ENCODE data around the gene TRAF3IP1. TPM values are rescaled to one million over a fixed set of nuclear protein-coding genes. Genes with fewer than 3 reads are reported as not detected.
A peak's percentile ranks its signal among the peaks of the same experiment; 100 is the strongest.
"Not testable (repeated sequence)": the region's sequence is repeated elsewhere in the genome, so short reads cannot be mapped to it uniquely, and the experiment has no call there.

The TRAF3IP1 gene
- total and polyA plus RNA-seq, 4 donors = 4.0 to 9.1 (median 4.6) TPM

DNA sequence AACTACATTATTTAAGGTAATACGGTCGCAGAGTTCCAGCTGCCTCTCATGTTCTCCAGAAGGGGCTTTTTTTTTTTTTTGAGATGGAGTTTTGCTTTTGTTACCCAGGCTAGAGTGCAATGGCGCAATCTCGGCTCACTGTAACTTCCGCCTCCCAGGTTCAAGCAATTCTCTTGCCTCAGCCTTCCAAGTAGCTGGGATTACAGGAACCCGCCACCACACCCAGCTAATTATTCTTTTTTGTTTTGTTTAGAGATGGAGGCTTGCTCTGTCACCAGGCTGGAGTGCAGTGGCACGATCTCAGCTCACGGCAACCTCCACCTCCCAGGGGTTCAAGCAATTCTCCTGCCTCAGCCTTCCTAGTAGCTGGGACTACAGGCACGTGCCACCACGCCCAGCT lies 46.9 kb upstream of the TRAF3IP1 start:
- Histone ChIP-seq H3K36me3 (ENCODE audit: control insufficient read depth in 4 of 4, insufficient read depth in 3 of 4, low read depth in 1 of 4, low read length in 3 of 4) (peaks cover 4 to 61% (median 46%) of the 10 kb centered on the region in 4 donors), H3K4me1 (ENCODE audit: control insufficient read depth in 4 of 4, insufficient read depth in 4 of 4, low read length in 3 of 4) (peaks cover 1 to 18% (median 9%) of the 10 kb centered on the region in 4 donors), H3K27ac (ENCODE audit: low read depth in 1 of 2, low read length in 2 of 2) (peak overlapping the region in 1 of 2 donors; percentile 93)
- not testable (repeated sequence) for DNase-seq (ENCODE audit: low spot score); H3K9ac ChIP-seq (ENCODE audit: low read depth in 1 of 2, low read length in 2 of 2); H3K27me3 ChIP-seq (ENCODE audit: control insufficient read depth in 4 of 4, insufficient read depth in 4 of 4, low read length in 3 of 4); H3K4me3 ChIP-seq (ENCODE audit: low read depth in 1 of 3, low read length in 3 of 3); H3K9me3 ChIP-seq (ENCODE audit: control insufficient read depth in 4 of 4, low read length in 3 of 4)
- WGBS = 87% methylated on average over 10 of the region's 10 CpGs

DNA sequence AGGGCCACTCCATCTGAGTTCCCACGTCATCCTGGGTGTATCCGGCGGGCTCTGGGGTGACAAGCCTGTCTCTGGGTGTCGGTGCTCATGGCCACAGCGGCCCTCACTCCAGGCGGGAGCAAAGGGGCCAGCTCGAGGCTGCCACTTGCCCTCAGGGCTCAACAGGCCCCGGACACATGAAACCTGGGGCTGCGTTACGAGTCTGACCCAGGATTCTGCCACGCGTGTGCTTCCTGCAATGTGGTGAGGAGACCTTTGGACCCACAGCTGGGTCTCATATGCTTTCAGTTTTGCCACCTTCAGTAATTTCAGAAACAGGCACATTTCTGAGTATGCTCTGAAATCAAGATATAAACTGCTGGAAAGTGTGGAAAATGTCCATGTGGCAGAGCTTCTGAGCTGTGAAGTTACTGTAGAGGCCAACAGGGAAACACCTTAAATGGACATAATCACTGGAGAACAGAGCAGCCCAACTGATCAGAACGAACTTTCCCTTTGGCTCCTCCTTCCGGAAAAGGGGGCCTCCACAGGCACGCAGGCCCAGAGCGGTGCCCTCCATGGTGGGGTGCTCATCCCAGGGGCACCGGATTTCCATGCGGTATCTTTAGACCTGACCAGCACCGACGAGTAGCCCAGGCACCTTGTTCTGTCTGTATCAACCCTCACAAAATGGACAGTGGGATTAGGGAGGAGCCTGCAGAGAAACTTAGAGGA lies 46.0 kb upstream of the TRAF3IP1 start:
- H3K27me3 ChIP-seq (ENCODE audit: control insufficient read depth in 4 of 4, insufficient read depth in 4 of 4, low read length in 3 of 4) = no peaks in the 10 kb centered on the region
- 64% methylated on average over 20 of the region's 20 CpGs for WGBS
- TF ChIP-seq, protein P1, sequence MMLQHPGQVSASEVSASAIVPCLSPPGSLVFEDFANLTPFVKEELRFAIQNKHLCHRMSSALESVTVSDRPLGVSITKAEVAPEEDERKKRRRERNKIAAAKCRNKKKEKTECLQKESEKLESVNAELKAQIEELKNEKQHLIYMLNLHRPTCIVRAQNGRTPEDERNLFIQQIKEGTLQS (IDR thresholded peaks at IDR 0.05) = no peak
- TF ChIP-seq FOXA1 (IDR thresholded peaks at IDR 0.05) = no peak
- TF ChIP-seq NR2F2 (IDR thresholded peaks at IDR 0.05) = no peak
- TF ChIP-seq GABPA (IDR thresholded peaks at IDR 0.05 in 1 of 2, conservative IDR thresholded peaks at IDR 0.05 in 1 of 2) = peak in 1 of 2 donors; percentile 11
- TF ChIP-seq RAD21 (IDR thresholded peaks at IDR 0.05) = peak in 1 of 2 donors; percentile 44
- TF ChIP-seq TAF1 (conservative IDR thresholded peaks at IDR 0.05) = no peak
- peak; percentile 94 to 95 for TF ChIP-seq HNF4A (conservative IDR thresholded peaks at IDR 0.05)
- TF ChIP-seq YY1 (IDR thresholded peaks at IDR 0.05) = peak; percentile 76
- TF ChIP-seq SP1 (IDR thresholded peaks at IDR 0.05) = peak; percentile 97
- TF ChIP-seq, protein P2, sequence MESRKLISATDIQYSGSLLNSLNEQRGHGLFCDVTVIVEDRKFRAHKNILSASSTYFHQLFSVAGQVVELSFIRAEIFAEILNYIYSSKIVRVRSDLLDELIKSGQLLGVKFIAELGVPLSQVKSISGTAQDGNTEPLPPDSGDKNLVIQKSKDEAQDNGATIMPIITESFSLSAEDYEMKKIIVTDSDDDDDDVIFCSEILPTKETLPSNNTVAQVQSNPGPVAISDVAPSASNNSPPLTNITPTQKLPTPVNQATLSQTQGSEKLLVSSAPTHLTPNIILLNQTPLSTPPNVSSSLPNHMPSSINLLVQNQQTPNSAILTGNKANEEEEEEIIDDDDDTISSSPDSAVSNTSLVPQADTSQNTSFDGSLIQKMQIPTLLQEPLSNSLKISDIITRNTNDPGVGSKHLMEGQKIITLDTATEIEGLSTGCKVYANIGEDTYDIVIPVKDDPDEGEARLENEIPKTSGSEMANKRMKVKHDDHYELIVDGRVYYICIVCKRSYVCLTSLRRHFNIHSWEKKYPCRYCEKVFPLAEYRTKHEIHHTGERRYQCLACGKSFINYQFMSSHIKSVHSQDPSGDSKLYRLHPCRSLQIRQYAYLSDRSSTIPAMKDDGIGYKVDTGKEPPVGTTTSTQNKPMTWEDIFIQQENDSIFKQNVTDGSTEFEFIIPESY (IDR thresholded peaks at IDR 0.05) = no peak
- TF ChIP-seq, protein P3, sequence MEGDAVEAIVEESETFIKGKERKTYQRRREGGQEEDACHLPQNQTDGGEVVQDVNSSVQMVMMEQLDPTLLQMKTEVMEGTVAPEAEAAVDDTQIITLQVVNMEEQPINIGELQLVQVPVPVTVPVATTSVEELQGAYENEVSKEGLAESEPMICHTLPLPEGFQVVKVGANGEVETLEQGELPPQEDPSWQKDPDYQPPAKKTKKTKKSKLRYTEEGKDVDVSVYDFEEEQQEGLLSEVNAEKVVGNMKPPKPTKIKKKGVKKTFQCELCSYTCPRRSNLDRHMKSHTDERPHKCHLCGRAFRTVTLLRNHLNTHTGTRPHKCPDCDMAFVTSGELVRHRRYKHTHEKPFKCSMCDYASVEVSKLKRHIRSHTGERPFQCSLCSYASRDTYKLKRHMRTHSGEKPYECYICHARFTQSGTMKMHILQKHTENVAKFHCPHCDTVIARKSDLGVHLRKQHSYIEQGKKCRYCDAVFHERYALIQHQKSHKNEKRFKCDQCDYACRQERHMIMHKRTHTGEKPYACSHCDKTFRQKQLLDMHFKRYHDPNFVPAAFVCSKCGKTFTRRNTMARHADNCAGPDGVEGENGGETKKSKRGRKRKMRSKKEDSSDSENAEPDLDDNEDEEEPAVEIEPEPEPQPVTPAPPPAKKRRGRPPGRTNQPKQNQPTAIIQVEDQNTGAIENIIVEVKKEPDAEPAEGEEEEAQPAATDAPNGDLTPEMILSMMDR (IDR thresholded peaks at IDR 0.05; ENCODE audit: low read depth, low read length, missing input control) = no peak
- TF ChIP-seq, protein P4, sequence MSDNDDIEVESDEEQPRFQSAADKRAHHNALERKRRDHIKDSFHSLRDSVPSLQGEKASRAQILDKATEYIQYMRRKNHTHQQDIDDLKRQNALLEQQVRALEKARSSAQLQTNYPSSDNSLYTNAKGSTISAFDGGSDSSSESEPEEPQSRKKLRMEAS (IDR thresholded peaks at IDR 0.05) = peak; percentile 93
- TF ChIP-seq, protein P5, sequence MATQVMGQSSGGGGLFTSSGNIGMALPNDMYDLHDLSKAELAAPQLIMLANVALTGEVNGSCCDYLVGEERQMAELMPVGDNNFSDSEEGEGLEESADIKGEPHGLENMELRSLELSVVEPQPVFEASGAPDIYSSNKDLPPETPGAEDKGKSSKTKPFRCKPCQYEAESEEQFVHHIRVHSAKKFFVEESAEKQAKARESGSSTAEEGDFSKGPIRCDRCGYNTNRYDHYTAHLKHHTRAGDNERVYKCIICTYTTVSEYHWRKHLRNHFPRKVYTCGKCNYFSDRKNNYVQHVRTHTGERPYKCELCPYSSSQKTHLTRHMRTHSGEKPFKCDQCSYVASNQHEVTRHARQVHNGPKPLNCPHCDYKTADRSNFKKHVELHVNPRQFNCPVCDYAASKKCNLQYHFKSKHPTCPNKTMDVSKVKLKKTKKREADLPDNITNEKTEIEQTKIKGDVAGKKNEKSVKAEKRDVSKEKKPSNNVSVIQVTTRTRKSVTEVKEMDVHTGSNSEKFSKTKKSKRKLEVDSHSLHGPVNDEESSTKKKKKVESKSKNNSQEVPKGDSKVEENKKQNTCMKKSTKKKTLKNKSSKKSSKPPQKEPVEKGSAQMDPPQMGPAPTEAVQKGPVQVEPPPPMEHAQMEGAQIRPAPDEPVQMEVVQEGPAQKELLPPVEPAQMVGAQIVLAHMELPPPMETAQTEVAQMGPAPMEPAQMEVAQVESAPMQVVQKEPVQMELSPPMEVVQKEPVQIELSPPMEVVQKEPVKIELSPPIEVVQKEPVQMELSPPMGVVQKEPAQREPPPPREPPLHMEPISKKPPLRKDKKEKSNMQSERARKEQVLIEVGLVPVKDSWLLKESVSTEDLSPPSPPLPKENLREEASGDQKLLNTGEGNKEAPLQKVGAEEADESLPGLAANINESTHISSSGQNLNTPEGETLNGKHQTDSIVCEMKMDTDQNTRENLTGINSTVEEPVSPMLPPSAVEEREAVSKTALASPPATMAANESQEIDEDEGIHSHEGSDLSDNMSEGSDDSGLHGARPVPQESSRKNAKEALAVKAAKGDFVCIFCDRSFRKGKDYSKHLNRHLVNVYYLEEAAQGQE (IDR thresholded peaks at IDR 0.05) = peak; percentile 69
- peak in 1 of 2 donors; percentile 33 for TF ChIP-seq JUND (IDR thresholded peaks at IDR 0.05)
- no peak for TF ChIP-seq EGR1 (IDR thresholded peaks at IDR 0.05; ENCODE audit: low read depth in 2 of 2)
- peak; percentile 95 for TF ChIP-seq HNF4G (IDR thresholded peaks at IDR 0.05)
- TF ChIP-seq FOXA2 (IDR thresholded peaks at IDR 0.05) = no peak
- peak; percentile 67 to 75 for TF ChIP-seq RXRA (IDR thresholded peaks at IDR 0.05)
- H3K9ac ChIP-seq (ENCODE audit: low read depth in 1 of 2, low read length in 2 of 2) = peak overlapping the region in 1 of 2 donors; percentile 63
- H3K4me3 ChIP-seq (ENCODE audit: low read depth in 1 of 3, low read length in 3 of 3) = no peak overlapping the region
- no peaks in the 10 kb centered on the region for H3K9me3 ChIP-seq (ENCODE audit: control insufficient read depth in 4 of 4, low read length in 3 of 4)
- H3K4me1 ChIP-seq (ENCODE audit: control insufficient read depth in 4 of 4, insufficient read depth in 4 of 4, low read length in 3 of 4) = peaks cover 3 to 27% (median 13%) of the 10 kb centered on the region in 4 donors
- H3K36me3 ChIP-seq (ENCODE audit: control insufficient read depth in 4 of 4, insufficient read depth in 3 of 4, low read depth in 1 of 4, low read length in 3 of 4) = peaks cover 3 to 55% (median 40%) of the 10 kb centered on the region in 4 donors
- H3K27ac ChIP-seq (ENCODE audit: low read depth in 1 of 2, low read length in 2 of 2) = peak overlapping the region; percentile 91 to 93
- no peak for DNase-seq (ENCODE audit: low spot score)

All from liver (tissue), 9 donors.